ENCODE measurements around the gene BPIFA3. TPM values are rescaled to one million over a fixed set of nuclear protein-coding genes. Genes with fewer than 3 reads are reported as not detected.

Gene BPIFA3
- total and polyA plus RNA-seq, 2 of the 8 experiments (the other 6 are each of a cell fraction or from before 2014, with no cell fraction given), result not detected

DNA sequence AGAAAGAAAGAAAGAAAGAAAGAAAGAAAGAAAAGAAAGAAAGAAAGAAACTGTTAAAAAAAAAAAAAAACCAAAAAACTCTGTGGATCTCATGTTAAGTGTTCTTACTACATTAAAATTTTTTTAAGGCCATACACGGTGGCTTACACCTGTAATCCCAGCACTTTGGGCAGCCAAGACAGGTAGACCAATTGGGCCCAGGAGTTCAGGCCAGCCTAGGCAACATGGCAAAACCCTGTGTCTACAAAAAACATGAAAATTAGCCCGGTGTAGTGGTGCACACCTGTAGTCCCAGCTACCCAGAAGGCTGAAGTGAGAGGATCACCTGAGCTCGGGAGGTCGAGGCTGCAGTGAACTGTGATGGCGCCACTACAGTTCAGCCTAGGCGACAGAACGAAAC lies 14.1 kb downstream of the BPIFA3 start:
- no peak overlapping the region for H3K4me2 ChIP-seq (ENCODE audit: insufficient read depth in 1 of 2, low read depth in 2 of 2, low read length in 2 of 2)
- no peak overlapping the region for H3K4me3 ChIP-seq (ENCODE audit: extremely low read depth in 1 of 4, insufficient read depth in 2 of 4, low read depth in 3 of 4, low read length in 4 of 4)
- no peak for TF ChIP-seq CTBP2 (IDR thresholded peaks at IDR 0.05; ENCODE audit: borderline replicate concordance, insufficient read depth, insufficient read length, low read length)
- no peak for TF ChIP-seq NRF1 (IDR thresholded peaks at IDR 0.05; ENCODE audit: low read depth, low read length)
- TF ChIP-seq CEBPB (IDR thresholded peaks at IDR 0.05; ENCODE audit: low read depth, low read length), result no peak
- no peak for TF ChIP-seq BCL11A (IDR thresholded peaks at IDR 0.05; ENCODE audit: low read depth in 2 of 2, low read length in 2 of 2)
- H3K9ac ChIP-seq (replicated peaks in 1 of 4; ENCODE audit: extremely low read depth in 1 of 4, low read depth in 3 of 4, low read length in 3 of 4), result no peak overlapping the region
- H2BK20ac ChIP-seq (ENCODE audit: low read length), result no peak overlapping the region
- no peak overlapping the region for H2BK15ac ChIP-seq (ENCODE audit: low read length)
- no peaks in the 10 kb centered on the region for H3K36me3 ChIP-seq (ENCODE audit: control insufficient read depth in 2 of 4, insufficient read depth in 4 of 4, low read length in 3 of 4)
- H2BK12ac ChIP-seq (ENCODE audit: low read depth, low read length), result no peak overlapping the region
- no peak overlapping the region for H2BK120ac ChIP-seq (replicated peaks; ENCODE audit: low read depth, low read length)
- H3K9me3 ChIP-seq (ENCODE audit: insufficient read depth in 2 of 2, low read depth in 1 of 2, low read length in 1 of 2), result no peaks in the 10 kb centered on the region
- H3K56ac ChIP-seq (replicated peaks; ENCODE audit: insufficient read length, low read depth, low read length), result no peak overlapping the region
- H3K18ac ChIP-seq (ENCODE audit: extremely low read depth, low read length), result no peak overlapping the region
- H4K8ac ChIP-seq (ENCODE audit: extremely low read depth, insufficient read depth, low read length), result no peak overlapping the region; the same call in 1 of the 2 replicates
- no peak overlapping the region for H3K27ac ChIP-seq (ENCODE audit: low read depth, low read length)
- H3K79me1 ChIP-seq (ENCODE audit: low read depth, low read length), result no peaks in the 10 kb centered on the region
- H3K23me2 ChIP-seq (ENCODE audit: low read depth, low read length), result no peaks in the 10 kb centered on the region
- no peak overlapping the region for H2BK5ac ChIP-seq (ENCODE audit: low read depth, low read length)
- H2AK5ac ChIP-seq (ENCODE audit: low read depth, low read length), result 0 out of 2 replicates have a peak overlapping the region, but pooled peaks have one; percentile 24
- no peaks in the 10 kb centered on the region for H4K20me1 ChIP-seq (replicated peaks in 1 of 2; ENCODE audit: control insufficient read depth in 1 of 2, insufficient read depth in 2 of 2, low read length in 2 of 2)
- no peak overlapping the region for H3K14ac ChIP-seq (ENCODE audit: insufficient read length)
- H3K4me1 ChIP-seq (replicated peaks in 1 of 4; ENCODE audit: control insufficient read depth in 3 of 4, insufficient read depth in 4 of 4, low read length in 3 of 4), result 0 out of 7 replicates have a peak, but pooled peaks cover 0 to 3% (median 0%) of the 10 kb centered on the region in 4 experiments
- no peaks in the 10 kb centered on the region for H3K27me3 ChIP-seq (replicated peaks in 1 of 4; ENCODE audit: control insufficient read depth in 3 of 4, extremely low read depth in 1 of 4, insufficient read depth in 3 of 4, low read length in 3 of 4)
- no peak overlapping the region for H4K5ac ChIP-seq (ENCODE audit: insufficient read length, low read depth, low read length)
- ChIA-PET POLR2A (ENCODE audit: partially characterized antibody) (no interaction called here), CTCF (ENCODE audit: partially characterized antibody) (interaction anchor here (1.7 to 6.6 kb wide), 4 partner anchors 9 to 68 kb away, joined by 4 to 38 read pairs (median 10); no protein-coding TSS in a partner anchor)
- no peak for FAIRE-seq
- no peak overlapping the region for H2AFZ ChIP-seq (ENCODE audit: low read length)
- no peaks in the 10 kb centered on the region for H3K79me2 ChIP-seq (ENCODE audit: control insufficient read depth in 1 of 2, insufficient read depth in 2 of 2, low read length in 2 of 2)
- H3K4ac ChIP-seq (replicated peaks; ENCODE audit: insufficient read length, low read depth, low read length), result no peak overlapping the region
- no peak overlapping the region for H3K23ac ChIP-seq (ENCODE audit: insufficient read length)
- no peak overlapping the region for H4K91ac ChIP-seq (replicated peaks; ENCODE audit: insufficient read length, low read length)
- WGBS, 2 experiments (ENCODE audit: extremely low coverage in 1 of 2, insufficient coverage in 1 of 2, insufficient read length in 1 of 2, insufficient replicate concordance in 2 of 2, low coverage in 1 of 2, low lambda C conversion rate in 2 of 2, missing lambda C conversion rate in 1 of 2), result 87% methylated on average over 5 of the region's 7 CpGs; no CpG with 5 or more reads in 1 of the 2 experiments
- DNase-seq (ENCODE audit: low read depth in 1 of 2, low spot score in 2 of 2), result no peak

Measured in H1 (cell line).